Endothelial cell of hepatic sinusoid (primary cell): ENCODE measurements around the gene ABHD8.

Source experiments
- in situ Hi-C: cut with HindIII; loops from 2 replicates; pipeline ENCODE4 v1.10.0; 2017; ENCODE audit warnings: low sequenced_read_pairs

Gene ABHD8, protein sequence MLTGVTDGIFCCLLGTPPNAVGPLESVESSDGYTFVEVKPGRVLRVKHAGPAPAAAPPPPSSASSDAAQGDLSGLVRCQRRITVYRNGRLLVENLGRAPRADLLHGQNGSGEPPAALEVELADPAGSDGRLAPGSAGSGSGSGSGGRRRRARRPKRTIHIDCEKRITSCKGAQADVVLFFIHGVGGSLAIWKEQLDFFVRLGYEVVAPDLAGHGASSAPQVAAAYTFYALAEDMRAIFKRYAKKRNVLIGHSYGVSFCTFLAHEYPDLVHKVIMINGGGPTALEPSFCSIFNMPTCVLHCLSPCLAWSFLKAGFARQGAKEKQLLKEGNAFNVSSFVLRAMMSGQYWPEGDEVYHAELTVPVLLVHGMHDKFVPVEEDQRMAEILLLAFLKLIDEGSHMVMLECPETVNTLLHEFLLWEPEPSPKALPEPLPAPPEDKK

DNA sequence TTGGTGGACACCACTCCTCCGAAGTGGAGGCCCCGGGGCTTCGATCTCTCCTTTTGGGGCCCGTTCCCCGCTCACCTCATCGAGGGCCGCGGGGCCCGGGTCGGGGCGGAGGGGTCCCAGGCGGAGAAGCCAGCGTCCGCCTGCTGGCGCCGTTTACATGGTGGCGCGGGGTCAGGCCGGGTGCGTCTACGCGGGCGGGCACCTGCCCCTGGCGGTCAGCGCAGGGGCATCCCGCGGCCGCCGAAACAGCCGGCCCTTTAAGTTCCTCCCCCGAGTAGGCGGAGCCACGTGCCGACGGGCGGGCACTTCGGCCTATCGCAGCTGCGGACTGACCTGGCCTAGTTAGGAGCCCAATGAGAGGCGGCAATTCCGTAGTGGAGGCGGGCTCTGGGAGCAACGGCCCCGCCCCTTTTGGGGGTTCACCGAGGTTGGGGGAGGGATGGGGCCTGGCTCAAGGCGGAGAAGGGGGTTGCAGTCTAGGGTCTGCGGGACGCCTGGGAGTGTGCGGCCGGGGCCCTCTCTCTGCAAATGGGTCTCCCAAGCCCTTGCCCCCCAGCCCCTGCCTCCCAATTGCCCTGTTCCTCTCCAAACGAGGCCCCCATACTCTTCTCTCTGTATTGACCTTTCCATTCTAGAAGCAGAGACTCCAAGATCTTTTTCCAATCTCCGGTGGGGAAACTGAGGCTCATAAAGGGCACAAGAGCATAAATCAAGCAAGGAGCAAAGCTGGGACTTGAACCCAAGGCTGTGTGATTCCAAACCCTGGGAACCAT lies at the start of gene ABHD8:
TSS of gene ABHD8 (minus strand) at position 259 of the 773 bp plus-strand sequence. CDS start 1,809 bp downstream, outside the sequence.
- in situ Hi-C loops: loop anchor here (10.0 to 25.0 kb wide), 3 partner anchors 59 to 259 kb away; partner anchors contain the start of genes COLGALT1 and NR2F6

GRCh38 chr19:17352608-17353280 lies 49.5 kb upstream of the ABHD8 start:
- in situ Hi-C loops: no loop called here

DNA sequence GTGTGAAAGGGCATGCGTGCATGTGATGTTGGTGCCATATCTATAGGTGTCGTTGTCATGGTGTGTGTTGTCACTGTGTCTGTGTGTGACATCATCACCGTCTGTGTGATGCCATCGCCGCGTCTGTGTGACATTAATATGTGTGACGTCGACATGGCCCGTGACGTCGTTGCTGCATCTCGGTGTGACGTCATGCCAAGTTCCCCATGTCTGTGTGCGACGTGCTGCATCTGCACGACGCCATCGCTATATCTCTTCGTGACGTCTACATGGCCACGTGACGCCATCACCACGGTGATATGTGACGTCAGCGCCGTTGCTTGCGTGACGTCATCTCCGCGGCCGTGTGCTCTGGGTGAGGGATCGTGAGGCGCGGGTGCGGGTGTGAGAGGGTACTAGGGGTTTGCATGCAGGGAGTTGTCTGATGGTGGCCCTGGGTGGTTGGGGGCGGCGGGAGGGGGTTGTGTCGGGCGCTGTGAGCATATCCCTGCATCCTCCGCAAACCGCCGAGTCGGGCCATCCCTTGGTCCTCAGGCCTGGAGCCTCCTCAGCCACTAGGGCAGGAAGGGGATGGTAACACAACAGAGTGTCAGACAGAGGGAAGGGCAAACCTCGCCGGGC lies 48.7 kb upstream of the ABHD8 start:
- in situ Hi-C loops: no loop called here

DNA sequence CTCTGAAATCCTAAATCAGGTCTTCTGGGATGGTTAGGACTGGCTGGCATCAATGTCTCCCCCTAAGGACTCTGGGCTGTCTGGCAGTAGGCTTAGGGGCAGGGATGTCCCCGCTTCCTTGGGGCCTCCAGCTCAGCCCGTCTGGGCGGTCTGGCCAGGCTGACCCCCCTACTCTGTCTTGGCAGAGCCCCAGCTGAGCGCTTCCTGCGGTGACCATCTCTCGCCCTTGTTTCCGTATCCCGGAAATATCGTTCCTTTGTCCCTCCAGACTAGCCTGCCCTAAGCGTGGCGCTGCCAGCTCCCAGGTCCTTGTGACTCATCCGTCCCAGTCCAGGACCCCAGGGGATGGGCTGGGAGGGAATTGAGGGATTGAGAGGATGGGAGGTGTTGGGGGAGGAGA lies 45.5 kb upstream of the ABHD8 start:
- in situ Hi-C loops: no loop called here

- in situ Hi-C loops: no loop called here
Observed at GRCh38 chr19:17347877-17348276, 44.7 kb upstream of the ABHD8 start.

GRCh38 chr19:17347361-17347760 lies 44.1 kb upstream of the ABHD8 start:
- in situ Hi-C loops: no loop called here

GRCh38 chr19:17346109-17346671 lies 43.0 kb upstream of the ABHD8 start:
- in situ Hi-C loops: no loop called here

DNA sequence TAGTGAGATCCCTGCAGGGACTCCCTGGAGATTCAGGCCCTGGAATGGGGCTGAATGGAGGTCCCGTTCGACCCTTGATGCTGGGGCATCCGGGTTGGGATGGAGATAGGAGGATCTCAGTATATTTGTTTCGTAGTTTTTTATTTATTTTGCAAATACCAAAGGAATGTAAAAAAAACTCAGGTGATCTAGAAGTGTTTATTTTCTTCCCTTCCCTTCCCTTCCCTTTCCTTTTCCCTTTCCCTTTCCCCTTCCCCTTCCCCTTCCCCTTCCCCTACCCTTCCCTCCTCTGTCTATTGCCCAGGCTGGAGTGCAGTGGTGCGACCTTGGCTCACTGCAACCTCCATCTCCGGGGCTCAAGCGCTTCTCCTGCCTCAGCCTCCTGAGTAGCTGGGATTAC lies 38.6 kb upstream of the ABHD8 start:
- in situ Hi-C loops: no loop called here

- in situ Hi-C loops: no loop called here
Observed at GRCh38 chr19:17341386-17341785, 38.2 kb upstream of the ABHD8 start.

DNA sequence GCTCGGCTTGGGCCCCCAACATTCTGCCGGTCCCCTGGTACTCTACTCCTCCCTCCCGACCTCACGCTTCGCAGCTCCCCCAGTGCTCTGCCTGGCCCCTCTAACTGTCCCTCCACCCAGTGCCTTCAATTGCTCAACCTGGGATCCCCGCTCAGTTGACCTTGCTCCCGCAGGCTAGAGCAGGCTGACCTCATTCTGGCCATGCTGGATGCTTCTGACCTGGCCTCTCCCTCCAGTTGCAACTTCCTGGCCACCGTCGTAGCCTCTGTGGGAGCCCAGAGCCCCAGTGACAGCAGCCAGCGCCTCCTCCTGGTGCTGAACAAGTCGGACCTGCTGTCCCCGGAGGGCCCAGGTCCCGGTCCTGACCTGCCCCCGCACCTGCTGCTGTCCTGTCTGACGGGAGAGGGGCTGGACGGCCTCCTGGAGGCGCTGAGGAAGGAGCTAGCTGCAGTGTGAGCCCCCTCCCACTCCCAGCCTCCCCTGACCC lies 37.7 kb upstream of the ABHD8 start:
- in situ Hi-C loops: no loop called here

GRCh38 chr19:17340302-17340870 lies 37.2 kb upstream of the ABHD8 start:
- in situ Hi-C loops: no loop called here

GRCh38 chr19:17339088-17339741 lies 36.0 kb upstream of the ABHD8 start:
- in situ Hi-C loops: no loop called here

GRCh38 chr19:17338433-17339078 lies 35.3 kb upstream of the ABHD8 start:
- in situ Hi-C loops: no loop called here

DNA sequence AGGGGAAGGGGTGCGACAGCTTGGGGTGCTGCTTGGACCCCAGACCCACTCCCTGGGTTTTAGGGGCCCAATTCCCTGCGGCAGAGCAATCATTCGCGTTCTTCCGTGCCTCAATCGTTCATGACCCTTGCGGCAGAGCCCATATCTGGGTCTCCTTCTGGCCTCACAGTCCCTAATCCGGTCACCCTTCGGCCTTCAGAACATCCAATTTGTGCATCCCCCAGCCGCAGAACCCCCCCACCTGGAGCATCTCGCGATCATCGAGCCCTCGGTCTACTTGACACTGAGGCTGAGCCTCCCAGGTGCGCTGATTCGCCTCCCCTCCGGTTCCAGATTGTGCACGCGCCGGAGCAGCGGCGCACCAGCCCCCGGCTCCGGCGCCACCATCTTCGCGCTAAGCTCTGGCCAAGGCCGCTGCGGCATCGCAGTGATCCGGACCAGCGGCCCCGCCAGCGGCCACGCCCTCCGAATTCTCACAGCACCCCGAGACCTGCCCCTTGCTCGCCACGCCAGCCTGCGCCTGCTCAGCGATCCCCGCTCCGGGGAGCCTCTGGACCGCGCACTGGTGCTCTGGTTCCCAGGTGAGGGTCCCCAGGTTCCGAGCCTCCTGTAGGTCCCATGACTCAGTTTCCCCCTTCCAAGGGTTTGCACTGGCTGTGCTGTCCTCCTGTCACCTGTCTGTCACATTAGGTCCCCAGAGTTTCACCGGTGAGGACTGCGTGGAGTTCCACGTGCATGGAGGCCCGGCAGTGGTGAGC lies 34.6 kb upstream of the ABHD8 start:
- in situ Hi-C loops: no loop called here

GRCh38 chr19:17336872-17337674 lies 33.8 kb upstream of the ABHD8 start, which contains the start of gene GTPBP3:
Gene GTPBP3 (plus strand): TSS chr19:17337553. CDS start chr19:17337612, 59 bp downstream.
- in situ Hi-C loops: no loop called here

GRCh38 chr19:17335575-17335974 lies 32.4 kb upstream of the ABHD8 start:
- in situ Hi-C loops: no loop called here
